Right renal cortex interstitium (tissue), 3 donors: ENCODE results near the gene RBM5. TPM values are rescaled to one million over a fixed set of nuclear protein-coding genes. Genes with fewer than 3 reads are reported as not detected.
"Not testable (repeated sequence)": the region's sequence is repeated elsewhere in the genome, so short reads cannot be mapped to it uniquely, and the experiment has no call there.

ENCODE experiments used
- DNase-seq, 3 donors: peaks; one replicate each; pipeline ENCODE4 v3.0.0-alpha.2; 2013; ENCODE audit warnings: low read depth in 3 of 3, low spot score in 2 of 3
- polyA plus RNA-seq, 3 donors: library from polyadenylated mRNA; unstranded; fragments of 120-200 nt; gene quantifications; one replicate each; pipeline ENCODE4 v1.2.1, GENCODE V29; 2013; ENCODE audit not compliant: insufficient read length in 3 of 3

The RBM5 gene
- 100 to 1,000 TPM; 234 to 272 (median 251) TPM for polyA plus RNA-seq

GRCh38 chr3:50088725-50089608 is at the start of gene RBM5:
Gene RBM5 (plus strand): TSS chr3:50088919. CDS start chr3:50090435, 1,516 bp downstream.
- peak; percentile 72 to 85 (median 84) for DNase-seq

GRCh38 chr3:50044976-50045375 is 43.7 kb upstream of the RBM5 start:
- no peak for DNase-seq

GRCh38 chr3:50047426-50047825 is 41.3 kb upstream of the RBM5 start:
- DNase-seq, result no peak

GRCh38 chr3:50050361-50050760 is 38.4 kb upstream of the RBM5 start:
- no peak for DNase-seq

GRCh38 chr3:50057756-50058155 is 31.0 kb upstream of the RBM5 start:
- no peak for DNase-seq

GRCh38 chr3:50068134-50068533 is 20.6 kb upstream of the RBM5 start:
- no peak for DNase-seq

GRCh38 chr3:50078091-50078490 is 10.6 kb upstream of the RBM5 start:
- DNase-seq, result no peak

- no peak for DNase-seq
Measured at GRCh38 chr3:50078622-50079021, 10.1 kb upstream of the RBM5 start.

- DNase-seq, result not testable (repeated sequence)
Measured at GRCh38 chr3:50084951-50085350, 3.8 kb upstream of the RBM5 start.

- peak in 1 of 3 donors; percentile 10 for DNase-seq
Measured at GRCh38 chr3:50089609-50089945, 858 bp downstream of the RBM5 start.

GRCh38 chr3:50090984-50091383 is 2.3 kb downstream of the RBM5 start:
- DNase-seq, result no peak

GRCh38 chr3:50095352-50095998 is 6.8 kb downstream of the RBM5 start:
- DNase-seq, result no peak

- no peak for DNase-seq
Measured at GRCh38 chr3:50100386-50100785, 11.7 kb downstream of the RBM5 start.

- DNase-seq, result no peak
Measured at GRCh38 chr3:50100956-50101845, 12.5 kb downstream of the RBM5 start.

- DNase-seq, result no peak
Measured at GRCh38 chr3:50102558-50102957, 13.8 kb downstream of the RBM5 start.

- no peak for DNase-seq
Measured at GRCh38 chr3:50111757-50112156, 23.0 kb downstream of the RBM5 start.

GRCh38 chr3:50112462-50112861 is 23.7 kb downstream of the RBM5 start:
- DNase-seq, result no peak

- DNase-seq, result no peak
Measured at GRCh38 chr3:50117120-50117519, 28.4 kb downstream of the RBM5 start.

GRCh38 chr3:50118237-50118636 is 29.5 kb downstream of the RBM5 start:
- no peak for DNase-seq

- no peak for DNase-seq
Measured at GRCh38 chr3:50119786-50120185, 31.1 kb downstream of the RBM5 start.
